Transverse colon (tissue), 4 donors: ENCODE results near the gene NXPE4.
A peak's percentile ranks its signal among the peaks of the same experiment; 100 is the strongest.

Experiments used
- POLR2A ChIP-seq: fragments of 450-650 bp; IDR thresholded peaks from one replicate; pipeline ENCODE4 v1.6.1; 2016; ENCODE audit warnings: antibody characterized with exemption, mild to moderate bottlenecking, moderate library complexity
- POLR2AphosphoS5 ChIP-seq, 3 donors: sonication (generic); formaldehyde crosslinking; IDR thresholded peaks; one replicate each; pipeline ENCODE4 v1.6.1; 2016; ENCODE audit warnings: antibody characterized with exemption in 3 of 3
- TF ChIP-seq, protein P1 (sequence below), 5 experiments: fragments of 200-600 bp in 3 of 5; fragments of 450-650 bp in 2 of 5; sonication (generic) in 3 of 5; IDR thresholded peaks; 1 replicate in 2 of 5; 2 replicates in 3 of 5; pipeline ENCODE4 v1.5.1; 2016 to 2017; ENCODE audit warnings: antibody characterized with exemption in 5 of 5, inconsistent platforms in 3 of 5, mild to moderate bottlenecking in 2 of 5, moderate library complexity in 1 of 5

DNA sequence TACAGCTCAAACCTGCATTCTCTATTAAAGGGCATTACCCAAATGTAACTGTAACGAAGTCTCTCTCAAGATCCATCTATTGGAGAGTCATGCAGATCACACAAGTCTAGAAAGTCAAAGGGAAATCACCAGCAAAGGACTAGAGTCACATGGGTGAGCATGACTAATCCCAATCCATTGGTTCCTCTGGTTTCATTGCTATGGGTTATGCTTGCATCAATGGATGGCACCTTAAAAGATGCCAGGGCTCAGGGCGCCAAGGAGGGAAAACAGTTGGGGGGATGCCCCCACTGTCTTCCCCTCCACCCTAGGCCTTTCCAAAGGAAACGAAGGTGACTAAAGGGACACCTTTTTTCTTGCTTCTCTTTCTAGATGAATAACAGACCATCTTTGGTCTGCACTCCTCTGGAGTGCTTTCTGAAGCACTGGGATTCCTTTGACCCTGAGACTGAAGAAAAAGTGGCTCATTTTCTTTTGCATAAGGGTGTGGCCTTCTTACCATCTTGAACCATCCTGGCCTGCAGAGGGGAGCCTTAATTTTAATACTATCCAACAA is 8.1 kb downstream of the NXPE4 start:
- TF ChIP-seq, protein P1, sequence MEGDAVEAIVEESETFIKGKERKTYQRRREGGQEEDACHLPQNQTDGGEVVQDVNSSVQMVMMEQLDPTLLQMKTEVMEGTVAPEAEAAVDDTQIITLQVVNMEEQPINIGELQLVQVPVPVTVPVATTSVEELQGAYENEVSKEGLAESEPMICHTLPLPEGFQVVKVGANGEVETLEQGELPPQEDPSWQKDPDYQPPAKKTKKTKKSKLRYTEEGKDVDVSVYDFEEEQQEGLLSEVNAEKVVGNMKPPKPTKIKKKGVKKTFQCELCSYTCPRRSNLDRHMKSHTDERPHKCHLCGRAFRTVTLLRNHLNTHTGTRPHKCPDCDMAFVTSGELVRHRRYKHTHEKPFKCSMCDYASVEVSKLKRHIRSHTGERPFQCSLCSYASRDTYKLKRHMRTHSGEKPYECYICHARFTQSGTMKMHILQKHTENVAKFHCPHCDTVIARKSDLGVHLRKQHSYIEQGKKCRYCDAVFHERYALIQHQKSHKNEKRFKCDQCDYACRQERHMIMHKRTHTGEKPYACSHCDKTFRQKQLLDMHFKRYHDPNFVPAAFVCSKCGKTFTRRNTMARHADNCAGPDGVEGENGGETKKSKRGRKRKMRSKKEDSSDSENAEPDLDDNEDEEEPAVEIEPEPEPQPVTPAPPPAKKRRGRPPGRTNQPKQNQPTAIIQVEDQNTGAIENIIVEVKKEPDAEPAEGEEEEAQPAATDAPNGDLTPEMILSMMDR (IDR thresholded peaks at IDR 0.05), result no peak
- TF ChIP-seq POLR2A (no peak), POLR2AphosphoS5 (IDR thresholded peaks at IDR 0.05) (peak in 1 of 3 donors; percentile 28)
